Panc1 (cell line): ENCODE results near the gene MXD3. TPM values are rescaled to one million over a fixed set of nuclear protein-coding genes. Genes with fewer than 3 reads are reported as not detected.

Experiments
- ATAC-seq: fragments of 200-7000 bp; cut with Tn5 transposase; 2 replicates; pipeline ENCODE4 v1.9.1; 2020; ENCODE audit warnings: mild to moderate bottlenecking, moderate library complexity
- BruUV-seq: library from RNA; stranded (reverse); fragments of 400-500 nt; replicated peaks from 2 replicates; lab custom pipeline; 2021; lab: Mats Ljungman, UMichigan
- CTCF ChIA-PET: fragments of 300-600 bp; sonication (Branson Sonifier 250); formaldehyde crosslinking; loops from one replicate; lab custom pipeline; 2022; ENCODE audit warnings: antibody characterized with exemption; lab: Charles Lee
- POLR2A ChIA-PET: fragments of 300-600 bp; sonication (Branson Sonifier 250); formaldehyde crosslinking; loops from one replicate; lab custom pipeline; 2022; ENCODE audit warnings: antibody characterized with exemption; lab: Charles Lee
- DNase-seq: peaks from one replicate; pipeline ENCODE4 v3.0.0-alpha.2; 2010; ENCODE audit warnings: low read depth, low spot score
- H3K27ac ChIP-seq: 2 replicates; pipeline ENCODE4 v1.5.1; 2011; ENCODE audit warnings: mild to moderate bottlenecking, low read length, inconsistent platforms
- H3K27me3 ChIP-seq: fragments of 200-500 bp; sonication (Bioruptor generic); 2 replicates; pipeline ENCODE4 v1.6.0; 2014; ENCODE audit warnings: low read length, inconsistent platforms; ENCODE audit not compliant: control insufficient read depth, insufficient read depth
- H3K36me3 ChIP-seq: fragments of 200-500 bp; sonication (Bioruptor generic); 2 replicates; pipeline ENCODE4 v1.5.1; 2014; ENCODE audit warnings: inconsistent platforms, mild to moderate bottlenecking, low read length, moderate library complexity; ENCODE audit not compliant: control insufficient read depth, insufficient read depth
- H3K4me1 ChIP-seq: 2 replicates; pipeline ENCODE4 v1.5.1; 2011; ENCODE audit warnings: inconsistent platforms, mild to moderate bottlenecking, low read length, moderate library complexity; ENCODE audit not compliant: control insufficient read depth, insufficient read depth
- H3K4me3 ChIP-seq, 2 experiments: 2 replicates each; pipeline ENCODE4 v1.5.1; 2011 to 2012; ENCODE audit warnings: low read depth in 2 of 2, low read length in 2 of 2, mild to moderate bottlenecking in 2 of 2, inconsistent platforms in 1 of 2, moderate library complexity in 1 of 2
- H3K9me3 ChIP-seq: fragments of 200-500 bp; sonication (Bioruptor generic); 2 replicates; pipeline ENCODE4 v1.5.1; 2014; ENCODE audit warnings: low read depth, mild to moderate bottlenecking, inconsistent platforms, low read length, moderate library complexity; ENCODE audit not compliant: control insufficient read depth, insufficient read depth
- CTCF ChIP-seq: fragments of 450-650 bp; IDR thresholded peaks from 2 replicates; pipeline ENCODE4 v1.5.1; 2017; ENCODE audit warnings: mild to moderate bottlenecking
- POLR2AphosphoS5 ChIP-seq: IDR thresholded peaks from 2 replicates; pipeline ENCODE4 v1.6.1; 2012; ENCODE audit warnings: mild to moderate bottlenecking, low read depth, low read length, moderate library complexity
- SIN3A ChIP-seq: IDR thresholded peaks from 2 replicates; pipeline ENCODE4 v1.6.1; 2012; ENCODE audit warnings: low read depth, mild to moderate bottlenecking, low read length, moderate library complexity, borderline replicate concordance; ENCODE audit not compliant: insufficient read depth
- TCF7L2 ChIP-seq: IDR thresholded peaks from 2 replicates; pipeline ENCODE4 v1.6.1; 2011; ENCODE audit warnings: mild to moderate bottlenecking, low read depth, low read length, inconsistent platforms
- in situ Hi-C: cut with HindIII; loops from 2 replicates; pipeline ENCODE4 v1.10.0; 2016; ENCODE audit warnings: low sequenced_read_pairs, low pct_unique_long_range_greater_than_20kb
- intact Hi-C: fragments of 100-400 bp; cut with micrococcal nuclease; formaldehyde crosslinking; loops from one replicate; pipeline ENCODE4 v1.10.0; 2022; ENCODE audit not compliant: unreplicated experiment
- total RNA-seq: library from RNA; stranded (reverse); gene quantifications from one replicate; pipeline ENCODE4 v1.2.1, GENCODE V29; 2021; ENCODE audit not compliant: unreplicated experiment
- TF ChIP-seq, protein P1 (sequence below), 2 experiments: IDR thresholded peaks; 2 replicates each; pipeline ENCODE4 v1.6.1; 2011 to 2012; ENCODE audit warnings: low read depth in 2 of 2, control low read depth in 1 of 2, low read length in 1 of 2, mild to moderate bottlenecking in 1 of 2, moderate library complexity in 1 of 2; ENCODE audit not compliant: insufficient read depth in 1 of 2

The MXD3 gene
- total RNA-seq, 1 experiment from 2014 or later: 12.0 TPM

DNA sequence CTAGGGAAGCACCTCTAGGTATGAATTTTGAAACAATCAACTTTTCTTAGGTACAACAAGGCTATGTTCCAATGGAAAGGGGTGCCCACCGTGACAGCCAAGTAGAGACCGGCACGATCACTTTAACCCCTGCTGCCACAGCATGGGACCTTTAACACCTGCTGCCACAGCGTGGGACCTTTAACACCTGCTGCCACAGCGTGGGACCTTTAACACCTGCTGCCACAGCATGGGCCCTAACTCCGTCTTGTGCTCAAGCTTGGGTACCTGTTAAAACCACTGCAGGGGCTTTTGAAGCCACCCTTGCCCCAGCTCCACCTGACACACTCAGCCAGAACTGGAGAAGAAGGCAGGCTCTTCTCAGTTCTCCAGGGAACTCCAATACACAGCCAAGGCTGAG lies 18.2 kb upstream of the MXD3 start:
- in situ Hi-C loops (no loop called here), intact Hi-C loops (no loop called here)
- Histone ChIP-seq H3K9me3 (no peaks in the 10 kb centered on the region), H3K36me3 (peaks cover 8% of the 10 kb centered on the region; the same call in 1 of the 2 replicates), H3K4me3 (no peak overlapping the region), H3K4me1 (peaks cover 10% of the 10 kb centered on the region), H3K27me3 (no peaks in the 10 kb centered on the region), H3K27ac (no peak overlapping the region)
- no peak for TF ChIP-seq POLR2AphosphoS5
- TF ChIP-seq CTCF: no peak
- no peak for TF ChIP-seq TCF7L2
- no peak for TF ChIP-seq SIN3A
- TF ChIP-seq, protein P1, sequence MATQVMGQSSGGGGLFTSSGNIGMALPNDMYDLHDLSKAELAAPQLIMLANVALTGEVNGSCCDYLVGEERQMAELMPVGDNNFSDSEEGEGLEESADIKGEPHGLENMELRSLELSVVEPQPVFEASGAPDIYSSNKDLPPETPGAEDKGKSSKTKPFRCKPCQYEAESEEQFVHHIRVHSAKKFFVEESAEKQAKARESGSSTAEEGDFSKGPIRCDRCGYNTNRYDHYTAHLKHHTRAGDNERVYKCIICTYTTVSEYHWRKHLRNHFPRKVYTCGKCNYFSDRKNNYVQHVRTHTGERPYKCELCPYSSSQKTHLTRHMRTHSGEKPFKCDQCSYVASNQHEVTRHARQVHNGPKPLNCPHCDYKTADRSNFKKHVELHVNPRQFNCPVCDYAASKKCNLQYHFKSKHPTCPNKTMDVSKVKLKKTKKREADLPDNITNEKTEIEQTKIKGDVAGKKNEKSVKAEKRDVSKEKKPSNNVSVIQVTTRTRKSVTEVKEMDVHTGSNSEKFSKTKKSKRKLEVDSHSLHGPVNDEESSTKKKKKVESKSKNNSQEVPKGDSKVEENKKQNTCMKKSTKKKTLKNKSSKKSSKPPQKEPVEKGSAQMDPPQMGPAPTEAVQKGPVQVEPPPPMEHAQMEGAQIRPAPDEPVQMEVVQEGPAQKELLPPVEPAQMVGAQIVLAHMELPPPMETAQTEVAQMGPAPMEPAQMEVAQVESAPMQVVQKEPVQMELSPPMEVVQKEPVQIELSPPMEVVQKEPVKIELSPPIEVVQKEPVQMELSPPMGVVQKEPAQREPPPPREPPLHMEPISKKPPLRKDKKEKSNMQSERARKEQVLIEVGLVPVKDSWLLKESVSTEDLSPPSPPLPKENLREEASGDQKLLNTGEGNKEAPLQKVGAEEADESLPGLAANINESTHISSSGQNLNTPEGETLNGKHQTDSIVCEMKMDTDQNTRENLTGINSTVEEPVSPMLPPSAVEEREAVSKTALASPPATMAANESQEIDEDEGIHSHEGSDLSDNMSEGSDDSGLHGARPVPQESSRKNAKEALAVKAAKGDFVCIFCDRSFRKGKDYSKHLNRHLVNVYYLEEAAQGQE (IDR thresholded peaks at IDR 0.05; ENCODE audit: insufficient read depth in 1 of 2, low read depth in 2 of 2, low read length in 1 of 2): no peak
- POLR2A ChIA-PET: interaction anchor here (0.6 kb wide), 1 partner anchor 32 kb away, joined by 5 read pairs; no protein-coding TSS in a partner anchor
- CTCF ChIA-PET: no interaction called here
- no peak for DNase-seq
- no peak for ATAC-seq
- BruUV-seq: no TSS peak

- intact Hi-C loops: no loop called here
- CTCF ChIA-PET: no interaction called here
These were observed 17.0 kb upstream of the MXD3 start for GRCh38 chr5:177328545-177329231.

More at GRCh38 chr5:177328545-177329231, 17.0 kb upstream of the MXD3 start:
- DNase-seq: no peak
- Histone ChIP-seq H3K4me1 (peaks cover 10% of the 10 kb centered on the region), H3K9me3 (no peaks in the 10 kb centered on the region), H3K36me3 (0 out of 2 replicates have a peak, but pooled peaks cover 5% of the 10 kb centered on the region), H3K4me3 (no peak overlapping the region), H3K27me3 (no peaks in the 10 kb centered on the region), H3K27ac (no peak overlapping the region)
- POLR2A ChIA-PET: interaction anchor here (1.1 kb wide), 1 partner anchor 10 kb away, joined by 3 read pairs; no protein-coding TSS in a partner anchor
- ATAC-seq: no peak
- in situ Hi-C loops: no loop called here
- no peak for TF ChIP-seq SIN3A
- TF ChIP-seq CTCF: no peak
- no peak for TF ChIP-seq TCF7L2
- TF ChIP-seq, protein P1 (IDR thresholded peaks at IDR 0.05; ENCODE audit: insufficient read depth in 1 of 2, low read depth in 2 of 2, low read length in 1 of 2): no peak
- no peak for TF ChIP-seq POLR2AphosphoS5
- no TSS peak for BruUV-seq
